PC-9 (cell line): ENCODE data around the gene SLC22A23. TPM values are rescaled to one million over a fixed set of nuclear protein-coding genes. Genes with fewer than 3 reads are reported as not detected.
"Not testable (repeated sequence)": the region's sequence is repeated elsewhere in the genome, so short reads cannot be mapped to it uniquely, and the experiment has no call there.

Source experiments
- BruUV-seq: library from RNA; stranded (reverse); fragments of 400-500 nt; replicated peaks from 2 replicates; lab custom pipeline; 2021; lab: Mats Ljungman, UMichigan
- CTCF ChIA-PET: fragments of 300-600 bp; sonication (Branson Sonifier 250); formaldehyde crosslinking; loops from one replicate; lab custom pipeline; 2022; ENCODE audit warnings: antibody characterized with exemption; lab: Charles Lee
- POLR2A ChIA-PET: fragments of 300-600 bp; sonication (Branson Sonifier 250); formaldehyde crosslinking; loops from one replicate; lab custom pipeline; 2022; ENCODE audit warnings: antibody characterized with exemption; ENCODE audit not compliant: unreplicated experiment; lab: Charles Lee
- DNase-seq, 2 experiments: peaks; one replicate each; pipeline versions ENCODE4 v3.0.0 to v3.0.0-alpha.2; 2015 to 2022; ENCODE audit warnings: mixed read lengths in 1 of 2
- H2AFZ ChIP-seq: fragments of 200-600 bp; sonication (generic); 2 replicates; pipeline ENCODE4 v1.8.1; 2017; ENCODE audit warnings: antibody characterized with exemption
- H3F3A ChIP-seq: fragments of 200-600 bp; sonication (generic); 2 replicates; pipeline ENCODE4 v1.8.1; 2017; ENCODE audit warnings: antibody characterized with exemption, mild to moderate bottlenecking, low read depth; ENCODE audit not compliant: insufficient read depth
- H3K27ac ChIP-seq: fragments of 200-600 bp; sonication (generic); 2 replicates; pipeline ENCODE4 v1.6.1; 2016; ENCODE audit warnings: mixed run types
- H3K27me3 ChIP-seq: fragments of 200-600 bp; sonication (generic); 2 replicates; pipeline ENCODE4 v1.6.1; 2016; ENCODE audit warnings: low read depth, mixed run types; ENCODE audit not compliant: insufficient read depth
- H3K36me3 ChIP-seq: fragments of 200-600 bp; sonication (generic); 2 replicates; pipeline ENCODE4 v1.6.1; 2016; ENCODE audit warnings: low read depth, mixed run types
- H3K4me1 ChIP-seq: fragments of 200-600 bp; sonication (generic); replicated peaks from 2 replicates; pipeline ENCODE4 v1.6.1; 2016; ENCODE audit warnings: mixed run types; ENCODE audit not compliant: insufficient read depth
- H3K4me2 ChIP-seq: fragments of 200-600 bp; sonication (generic); 2 replicates; pipeline ENCODE4 v1.6.1; 2017; ENCODE audit warnings: mixed run types
- H3K4me3 ChIP-seq: fragments of 200-600 bp; sonication (generic); 2 replicates; pipeline ENCODE4 v1.6.1; 2016; ENCODE audit warnings: mixed run types
- H3K79me2 ChIP-seq: fragments of 200-600 bp; sonication (generic); 2 replicates; pipeline ENCODE4 v1.6.1; 2017; ENCODE audit warnings: low read depth, mixed run types
- H3K9me2 ChIP-seq: fragments of 200-600 bp; sonication (generic); 2 replicates; pipeline ENCODE4 v1.8.1; 2017; ENCODE audit warnings: mild to moderate bottlenecking; ENCODE audit not compliant: insufficient read depth
- H3K9me3 ChIP-seq: fragments of 200-600 bp; sonication (generic); 2 replicates; pipeline ENCODE4 v1.8.1; 2016; ENCODE audit warnings: low read depth; ENCODE audit not compliant: insufficient read depth
- H4K20me1 ChIP-seq: fragments of 200-600 bp; sonication (generic); 2 replicates; pipeline ENCODE4 v1.8.1; 2017; ENCODE audit not compliant: insufficient read depth
- CTCF ChIP-seq: fragments of 200-600 bp; sonication (generic); conservative IDR thresholded peaks from 2 replicates; pipeline ENCODE4 v1.6.1; 2017; ENCODE audit warnings: mixed run types, antibody characterized with exemption, mild to moderate bottlenecking, moderate library complexity
- EZH2 ChIP-seq: fragments of 200-600 bp; sonication (generic); IDR thresholded peaks from 2 replicates; pipeline ENCODE4 v1.8.0; 2017; ENCODE audit warnings: antibody characterized with exemption, low read depth
- intact Hi-C: fragments of 100-400 bp; cut with micrococcal nuclease; formaldehyde crosslinking; loops from one replicate; pipeline ENCODE4 v1.10.0; 2022; ENCODE audit not compliant: unreplicated experiment
- total RNA-seq: library from RNA; stranded (reverse); gene quantifications from 2 replicates; pipeline ENCODE4 v1.2.3, GENCODE V29; 2021

Gene SLC22A23
- total RNA-seq, 1 experiment from 2014 or later = 13.5 TPM

GRCh38 chr6:3249821-3250220 is 207.0 kb downstream of the SLC22A23 start:
- CTCF ChIA-PET = no interaction called here
- Histone ChIP-seq H3K27me3 (no peaks in the 10 kb centered on the region), H3K36me3 (no peaks in the 10 kb centered on the region), H3K9me2 (no peaks in the 10 kb centered on the region), H3K27ac (no peak overlapping the region), H4K20me1 (no peaks in the 10 kb centered on the region), H3K4me1 (peaks cover 15% of the 10 kb centered on the region), H3K4me2 (no peak overlapping the region), H3K4me3 (no peak overlapping the region), H3K79me2 (no peaks in the 10 kb centered on the region), H3K9me3 (no peaks in the 10 kb centered on the region), H3F3A (peaks cover 16% of the 10 kb centered on the region; the same call in 1 of the 2 replicates), H2AFZ (no peak overlapping the region)
- no peak for DNase-seq
- POLR2A ChIA-PET = no interaction called here
- intact Hi-C loops = loop anchor here (2.0 to 5.0 kb wide), 3 partner anchors 87 to 253 kb away; partner anchors contain the start of gene NQO2
- TF ChIP-seq EZH2 = no peak
- TF ChIP-seq CTCF = no peak
- BruUV-seq = no TSS peak

- Histone ChIP-seq H3K27me3 (no peaks in the 10 kb centered on the region), H3K79me2 (no peaks in the 10 kb centered on the region), H3K4me3 (no peak overlapping the region), H3F3A (peaks cover 8% of the 10 kb centered on the region; the same call in 1 of the 2 replicates), H3K27ac (no peak overlapping the region), H2AFZ (no peak overlapping the region), H3K4me2 (no peak overlapping the region), H3K9me3 (no peaks in the 10 kb centered on the region), H4K20me1 (no peaks in the 10 kb centered on the region), H3K9me2 (no peaks in the 10 kb centered on the region), H3K36me3 (no peaks in the 10 kb centered on the region), H3K4me1 (peaks cover 8% of the 10 kb centered on the region; the same call in 1 of the 2 replicates)
- TF ChIP-seq CTCF (no peak), EZH2 (no peak)
- intact Hi-C loops = no loop called here
- POLR2A ChIA-PET = interaction anchor here (0.5 kb wide), 1 partner anchor 408 kb away, joined by 3 read pairs; no protein-coding TSS in a partner anchor
- BruUV-seq = no TSS peak
- DNase-seq = peak; percentile 41 to 48
- CTCF ChIA-PET = interaction anchor here (0.6 to 1.1 kb wide), 3 partner anchors 53 to 122 kb away, joined by 3 to 7 read pairs (median 4); no protein-coding TSS in a partner anchor
These were observed 209.3 kb downstream of the SLC22A23 start for GRCh38 chr6:3247255-3248146.

GRCh38 chr6:3245216-3245615 is 211.6 kb downstream of the SLC22A23 start:
- no peak for TF ChIP-seq CTCF
- no peak for TF ChIP-seq EZH2
- no TSS peak for BruUV-seq
- POLR2A ChIA-PET = no interaction called here
- no peak overlapping the region for H3K4me2 ChIP-seq
- no peak overlapping the region for H3K27ac ChIP-seq
- DNase-seq = no peak
- no peaks in the 10 kb centered on the region for H3K27me3 ChIP-seq
- H4K20me1 ChIP-seq = no peaks in the 10 kb centered on the region
- CTCF ChIA-PET = no interaction called here
- H3K36me3 ChIP-seq = no peaks in the 10 kb centered on the region
- intact Hi-C loops = no loop called here
- no peaks in the 10 kb centered on the region for H3K9me3 ChIP-seq
- H3K79me2 ChIP-seq = no peaks in the 10 kb centered on the region
- H2AFZ ChIP-seq = no peak overlapping the region
- no peak overlapping the region for H3K4me3 ChIP-seq
- no peaks in the 10 kb centered on the region for H3F3A ChIP-seq
- no peaks in the 10 kb centered on the region for H3K4me1 ChIP-seq
- H3K9me2 ChIP-seq = no peaks in the 10 kb centered on the region

GRCh38 chr6:3244832-3245161 is 212.1 kb downstream of the SLC22A23 start:
- H3K79me2 ChIP-seq, DNase-seq, CTCF ChIA-PET, H3F3A ChIP-seq, H3K27ac ChIP-seq, POLR2A ChIA-PET, H3K27me3 ChIP-seq, H3K4me3 ChIP-seq, H2AFZ ChIP-seq, H4K20me1 ChIP-seq, H3K4me2 ChIP-seq, H3K9me2 ChIP-seq, H3K4me1 ChIP-seq, BruUV-seq, H3K36me3 ChIP-seq, intact Hi-C loops, H3K9me3 ChIP-seq: not testable (repeated sequence)
